Activated T-cell treated with anti-CD3 and anti-CD28 coated beads, Interleukin-2, amount 50 U/mL, for 72 hours (primary cell): ENCODE results near the gene EPHX1. TPM values are rescaled to one million over a fixed set of nuclear protein-coding genes. Genes with fewer than 3 reads are reported as not detected.
"Not testable (repeated sequence)": the region's sequence is repeated elsewhere in the genome, so short reads cannot be mapped to it uniquely, and the experiment has no call there.

Source experiments
- ATAC-seq, 2 donors: fragments of 150-1000 bp; cut with Tn5 transposase; replicated peaks in 1 of 2; 2 replicates each; pipeline ENCODE4 v1.10.0; 2021; ENCODE audit warnings: moderate library complexity in 2 of 2, mild to moderate bottlenecking in 1 of 2
- DNase-seq, 2 donors: peaks; one replicate each; pipeline ENCODE4 v3.0.0; 2021 to 2022; ENCODE audit warnings: mixed read lengths in 1 of 2
- H3K27ac Mint-ChIP-seq: one replicate; pipeline ENCODE4 v1.8.0; 2022; ENCODE audit warnings: mild to moderate bottlenecking, moderate library complexity, mixed read lengths
- H3K27me3 Mint-ChIP-seq: one replicate; pipeline ENCODE4 v1.8.0; 2022; ENCODE audit warnings: low read depth, mixed read lengths
- H3K36me3 Mint-ChIP-seq, 2 donors: one replicate each; pipeline ENCODE4 v1.8.0; 2022; ENCODE audit warnings: mixed read lengths in 2 of 2, mild to moderate bottlenecking in 1 of 2; ENCODE audit not compliant: insufficient read depth in 2 of 2
- H3K4me1 Mint-ChIP-seq: one replicate; pipeline ENCODE4 v1.8.0; 2022; ENCODE audit warnings: low read depth, mixed read lengths
- H3K4me3 Mint-ChIP-seq, 2 donors: one replicate each; pipeline ENCODE4 v1.8.0; 2022; ENCODE audit warnings: mild to moderate bottlenecking in 2 of 2, mixed read lengths in 2 of 2, moderate library complexity in 2 of 2
- H3K9me3 Mint-ChIP-seq, 2 donors: one replicate each; pipeline ENCODE4 v1.8.0; 2022; ENCODE audit warnings: mixed read lengths in 2 of 2
- total RNA-seq, 2 donors: library from RNA; stranded (reverse); gene quantifications; one replicate each; pipeline ENCODE4 v1.2.3, GENCODE V29; 2022

Gene EPHX1
- total RNA-seq, result 1 to 10 TPM; 2.6 to 3.8 TPM

- Mint-ChIP-seq H3K27ac (no peak within 1 kb of the TSS), H3K36me3 (no peaks in the 10 kb centered on the region), H3K27me3 (no peaks in the 10 kb centered on the region), H3K4me1 (peaks cover 11% of the 10 kb centered on the region), H3K4me3 (peak within 1 kb of the TSS; percentile 85 to 92), H3K9me3 (no peaks in the 10 kb centered on the region)
- peak; percentile 75 to 76 for DNase-seq
- ATAC-seq, result peak; percentile 95
Observed at GRCh38 chr1:225809842-225810578, at the start of gene EPHX1. Gene EPHX1, plus strand, starts transcription at chr1:225810124. Its CDS starts 18,606 bp downstream, at chr1:225828730.

GRCh38 chr1:225760531-225760930 is 49.4 kb upstream of the EPHX1 start:
- DNase-seq (no peak), ATAC-seq (no peak)
- Mint-ChIP-seq H3K4me1 (no peaks in the 10 kb centered on the region), H3K27ac (no peak overlapping the region), H3K4me3 (no peak overlapping the region), H3K9me3 (no peaks in the 10 kb centered on the region), H3K36me3 (no peaks in the 10 kb centered on the region), H3K27me3 (no peaks in the 10 kb centered on the region)

GRCh38 chr1:225761395-225761794 is 48.5 kb upstream of the EPHX1 start:
- H3K27me3 Mint-ChIP-seq, H3K9me3 Mint-ChIP-seq: not testable (repeated sequence)

GRCh38 chr1:225762002-225762441 is 47.9 kb upstream of the EPHX1 start:
- H3K9me3 Mint-ChIP-seq, result no peaks in the 10 kb centered on the region
- no peaks in the 10 kb centered on the region for H3K27me3 Mint-ChIP-seq
- no peak for DNase-seq
- no peak overlapping the region for H3K4me3 Mint-ChIP-seq
- no peak overlapping the region for H3K27ac Mint-ChIP-seq
- H3K36me3 Mint-ChIP-seq, result no peaks in the 10 kb centered on the region
- H3K4me1 Mint-ChIP-seq, result no peaks in the 10 kb centered on the region
- no peak for ATAC-seq

More at GRCh38 chr1:225761395-225761794, 48.5 kb upstream of the EPHX1 start:
- H3K27ac Mint-ChIP-seq, H3K4me1 Mint-ChIP-seq, H3K36me3 Mint-ChIP-seq, DNase-seq, ATAC-seq, H3K4me3 Mint-ChIP-seq: not testable (repeated sequence)

- no peak overlapping the region for H3K27ac Mint-ChIP-seq
- no peaks in the 10 kb centered on the region for H3K9me3 Mint-ChIP-seq
- H3K4me1 Mint-ChIP-seq, result no peaks in the 10 kb centered on the region
- H3K36me3 Mint-ChIP-seq, result no peaks in the 10 kb centered on the region
- no peaks in the 10 kb centered on the region for H3K27me3 Mint-ChIP-seq
- ATAC-seq (no peak), DNase-seq (no peak)
- H3K4me3 Mint-ChIP-seq, result no peak overlapping the region
Observed at GRCh38 chr1:225762444-225762843, 47.5 kb upstream of the EPHX1 start.

- Mint-ChIP-seq H3K4me3 (no peak overlapping the region), H3K4me1 (no peaks in the 10 kb centered on the region), H3K9me3 (no peaks in the 10 kb centered on the region), H3K27me3 (no peaks in the 10 kb centered on the region), H3K36me3 (no peaks in the 10 kb centered on the region), H3K27ac (no peak overlapping the region)
- DNase-seq (no peak), ATAC-seq (no peak)
Observed at GRCh38 chr1:225763716-225764548, 46.0 kb upstream of the EPHX1 start.

GRCh38 chr1:225765982-225766674 is 43.8 kb upstream of the EPHX1 start:
- DNase-seq (no peak), ATAC-seq (no peak)
- H3K9me3 Mint-ChIP-seq, result no peaks in the 10 kb centered on the region
- no peaks in the 10 kb centered on the region for H3K27me3 Mint-ChIP-seq
- no peaks in the 10 kb centered on the region for H3K36me3 Mint-ChIP-seq
- H3K27ac Mint-ChIP-seq, result no peak overlapping the region
- H3K4me3 Mint-ChIP-seq, result no peak overlapping the region
- H3K4me1 Mint-ChIP-seq, result no peaks in the 10 kb centered on the region

GRCh38 chr1:225766967-225767633 is 42.8 kb upstream of the EPHX1 start:
- H3K27ac Mint-ChIP-seq, result no peak overlapping the region
- no peaks in the 10 kb centered on the region for H3K9me3 Mint-ChIP-seq

GRCh38 chr1:225767634-225768540 is 42.0 kb upstream of the EPHX1 start:
- no peak overlapping the region for H3K4me3 Mint-ChIP-seq
- DNase-seq (no peak), ATAC-seq (no peak)
- no peak overlapping the region for H3K27ac Mint-ChIP-seq
- no peaks in the 10 kb centered on the region for H3K36me3 Mint-ChIP-seq
- no peaks in the 10 kb centered on the region for H3K4me1 Mint-ChIP-seq
- H3K9me3 Mint-ChIP-seq, result no peaks in the 10 kb centered on the region
- no peaks in the 10 kb centered on the region for H3K27me3 Mint-ChIP-seq

More at GRCh38 chr1:225766967-225767633, 42.8 kb upstream of the EPHX1 start:
- Mint-ChIP-seq H3K4me1 (no peaks in the 10 kb centered on the region), H3K36me3 (no peaks in the 10 kb centered on the region), H3K27me3 (no peaks in the 10 kb centered on the region), H3K4me3 (no peak overlapping the region)
- ATAC-seq (no peak), DNase-seq (no peak)

GRCh38 chr1:225768662-225769426 is 41.1 kb upstream of the EPHX1 start:
- Mint-ChIP-seq H3K27ac (no peak overlapping the region), H3K9me3 (no peaks in the 10 kb centered on the region), H3K27me3 (no peaks in the 10 kb centered on the region), H3K4me1 (no peaks in the 10 kb centered on the region), H3K4me3 (no peak overlapping the region), H3K36me3 (no peaks in the 10 kb centered on the region)
- no peak for ATAC-seq
- DNase-seq, result no peak

GRCh38 chr1:225769687-225770086 is 40.2 kb upstream of the EPHX1 start:
- Mint-ChIP-seq H3K4me3 (no peak overlapping the region), H3K36me3 (no peaks in the 10 kb centered on the region), H3K9me3 (no peaks in the 10 kb centered on the region), H3K27ac (no peak overlapping the region), H3K27me3 (no peaks in the 10 kb centered on the region), H3K4me1 (no peaks in the 10 kb centered on the region)
- ATAC-seq (no peak), DNase-seq (no peak)
